OCI-LY7 (cell line): ENCODE results near the gene HNRNPU. TPM values are rescaled to one million over a fixed set of nuclear protein-coding genes. Genes with fewer than 3 reads are reported as not detected.

Experiments
- BruUV-seq: library from RNA; stranded (reverse); fragments of 400-500 nt; replicated peaks from 2 replicates; lab custom pipeline; 2021; lab: Mats Ljungman, UMichigan
- CTCF ChIA-PET: fragments of 300-600 bp; sonication (Branson Sonifier 250); formaldehyde crosslinking; loops from one replicate; lab custom pipeline; 2022; ENCODE audit warnings: antibody characterized with exemption; ENCODE audit not compliant: unreplicated experiment; lab: Charles Lee
- POLR2A ChIA-PET: fragments of 300-600 bp; sonication (Branson Sonifier 250); formaldehyde crosslinking; loops from one replicate; lab custom pipeline; 2022; ENCODE audit warnings: antibody characterized with exemption; lab: Charles Lee
- DNase-seq: peaks from one replicate; pipeline ENCODE4 v3.0.0-alpha.2; 2015; ENCODE audit warnings: low spot score
- H2AFZ ChIP-seq: fragments of 200-600 bp; sonication (generic), shearing (Covaris generic); 2 replicates; pipeline ENCODE4 v1.6.1; 2014; ENCODE audit warnings: mild to moderate bottlenecking, antibody characterized with exemption, low read length, moderate library complexity
- H3K27ac ChIP-seq: fragments of 200-600 bp; sonication (generic); 2 replicates; pipeline ENCODE4 v1.5.1; 2014; ENCODE audit warnings: mixed run types, low read depth, mild to moderate bottlenecking, moderate library complexity, low read length, inconsistent platforms; ENCODE audit not compliant: poor library complexity, severe bottlenecking
- H3K36me3 ChIP-seq: fragments of 200-600 bp; sonication (generic); 2 replicates; pipeline ENCODE4 v1.6.1; 2014; ENCODE audit warnings: mild to moderate bottlenecking, antibody characterized with exemption, low read length, moderate library complexity, mixed read lengths; ENCODE audit not compliant: insufficient read depth
- H3K4me1 ChIP-seq: fragments of 200-600 bp; sonication (generic); 2 replicates; pipeline ENCODE4 v1.5.1; 2014; ENCODE audit warnings: mild to moderate bottlenecking, low read length; ENCODE audit not compliant: insufficient read depth, poor library complexity, severe bottlenecking
- H3K4me2 ChIP-seq: fragments of 200-600 bp; sonication (generic); 2 replicates; pipeline ENCODE4 v1.6.1; 2014; ENCODE audit warnings: mild to moderate bottlenecking, low read length
- H3K4me3 ChIP-seq: fragments of 200-600 bp; sonication (generic); 2 replicates; pipeline ENCODE4 v1.5.1; 2014; ENCODE audit warnings: mild to moderate bottlenecking, low read depth, low read length; ENCODE audit not compliant: poor library complexity, severe bottlenecking
- H3K79me2 ChIP-seq: fragments of 200-600 bp; sonication (generic); 2 replicates; pipeline ENCODE4 v1.6.1; 2016; ENCODE audit warnings: low read depth, mild to moderate bottlenecking, low read length, moderate library complexity, mixed read lengths; ENCODE audit not compliant: insufficient read depth
- H3K9me2 ChIP-seq: fragments of 200-600 bp; sonication (generic); 2 replicates; pipeline ENCODE4 v1.6.1; 2016; ENCODE audit warnings: mild to moderate bottlenecking, low read length, mixed read lengths; ENCODE audit not compliant: insufficient read depth
- H3K9me3 ChIP-seq: fragments of 200-600 bp; sonication (generic); 2 replicates; pipeline ENCODE4 v1.6.1; 2014; ENCODE audit warnings: mild to moderate bottlenecking, mixed run types, low read length, mixed read lengths
- H4K20me1 ChIP-seq: fragments of 200-600 bp; sonication (generic); 2 replicates; pipeline ENCODE4 v1.6.1; 2014; ENCODE audit warnings: mild to moderate bottlenecking, antibody characterized with exemption, low read length, moderate library complexity, mixed read lengths; ENCODE audit not compliant: insufficient read depth
- EZH2phosphoT487 ChIP-seq: fragments of 200-600 bp; sonication (generic); IDR thresholded peaks from 2 replicates; pipeline ENCODE4 v1.6.1; 2018; ENCODE audit warnings: low read depth, borderline replicate concordance, mild to moderate bottlenecking, mixed run types, antibody characterized with exemption, low read length, moderate library complexity, mixed read lengths
- intact Hi-C: fragments of 100-400 bp; cut with micrococcal nuclease; formaldehyde crosslinking; loops from one replicate; pipeline ENCODE4 v1.10.0; 2022; ENCODE audit not compliant: unreplicated experiment
- total RNA-seq, 2 experiments: library from RNA; depleted of rRNA in 1 of 2; stranded (reverse); fragments of >200 nt in 1 of 2; shearing (Covaris generic) in 1 of 2; gene quantifications; 2 replicates each; pipeline ENCODE4 v1.2.3, GENCODE V29; 2014 to 2022
- TF ChIP-seq, protein P1 (sequence below): fragments of 200-600 bp; sonication (generic); conservative IDR thresholded peaks from 2 replicates; pipeline ENCODE4 v1.5.1; 2014; ENCODE audit warnings: mild to moderate bottlenecking, antibody characterized with exemption, low read length, moderate library complexity, mixed read lengths

The HNRNPU gene
- total RNA-seq, 2 experiments from 2014 or later, result 426 to 650 TPM

DNA sequence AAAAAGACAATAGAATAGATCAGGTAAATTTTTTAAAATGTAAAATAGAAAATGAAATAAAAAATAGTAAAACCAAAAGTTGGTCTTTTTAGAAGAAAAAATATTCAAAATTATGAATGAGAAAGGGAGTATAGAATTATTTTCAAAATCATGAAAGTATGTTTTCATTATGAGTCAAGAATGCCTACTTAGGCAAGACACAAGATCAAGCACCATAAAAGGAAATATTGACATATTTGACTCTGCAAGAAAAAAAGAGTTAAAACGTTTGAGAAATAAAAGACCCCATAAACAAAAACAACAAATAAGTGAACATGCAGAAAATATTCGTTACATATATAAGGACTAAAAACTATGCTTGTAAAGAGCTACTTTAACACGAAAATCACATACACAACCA lies 33.7 kb downstream of the HNRNPU start:
- Histone ChIP-seq H2AFZ (peak overlapping the region; percentile 77; the same call in 1 of the 2 replicates), H3K4me1 (peaks cover 39% of the 10 kb centered on the region), H3K4me3 (no peak overlapping the region), H3K9me2 (no peaks in the 10 kb centered on the region), H3K9me3 (no peaks in the 10 kb centered on the region), H3K36me3 (no peaks in the 10 kb centered on the region), H3K4me2 (peak overlapping the region; percentile 26; the same call in 1 of the 2 replicates), H3K79me2 (peaks cover under 1% of the 10 kb centered on the region; the same call in 1 of the 2 replicates), H4K20me1 (no peaks in the 10 kb centered on the region), H3K27ac (peak overlapping the region; percentile 30)
- CTCF ChIA-PET, result interaction anchor here (0.7 kb wide), 1 partner anchor 27 kb away, joined by 5 read pairs; no protein-coding TSS in a partner anchor
- DNase-seq, result no peak
- intact Hi-C loops, result loop anchor here (10.0 kb wide), 1 partner anchor 974 kb away; no protein-coding TSS in a partner anchor
- TF ChIP-seq, protein P1, sequence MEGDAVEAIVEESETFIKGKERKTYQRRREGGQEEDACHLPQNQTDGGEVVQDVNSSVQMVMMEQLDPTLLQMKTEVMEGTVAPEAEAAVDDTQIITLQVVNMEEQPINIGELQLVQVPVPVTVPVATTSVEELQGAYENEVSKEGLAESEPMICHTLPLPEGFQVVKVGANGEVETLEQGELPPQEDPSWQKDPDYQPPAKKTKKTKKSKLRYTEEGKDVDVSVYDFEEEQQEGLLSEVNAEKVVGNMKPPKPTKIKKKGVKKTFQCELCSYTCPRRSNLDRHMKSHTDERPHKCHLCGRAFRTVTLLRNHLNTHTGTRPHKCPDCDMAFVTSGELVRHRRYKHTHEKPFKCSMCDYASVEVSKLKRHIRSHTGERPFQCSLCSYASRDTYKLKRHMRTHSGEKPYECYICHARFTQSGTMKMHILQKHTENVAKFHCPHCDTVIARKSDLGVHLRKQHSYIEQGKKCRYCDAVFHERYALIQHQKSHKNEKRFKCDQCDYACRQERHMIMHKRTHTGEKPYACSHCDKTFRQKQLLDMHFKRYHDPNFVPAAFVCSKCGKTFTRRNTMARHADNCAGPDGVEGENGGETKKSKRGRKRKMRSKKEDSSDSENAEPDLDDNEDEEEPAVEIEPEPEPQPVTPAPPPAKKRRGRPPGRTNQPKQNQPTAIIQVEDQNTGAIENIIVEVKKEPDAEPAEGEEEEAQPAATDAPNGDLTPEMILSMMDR, result no peak
- no peak for TF ChIP-seq EZH2phosphoT487
- no TSS peak for BruUV-seq
- POLR2A ChIA-PET, result interaction anchor here (0.5 to 1.9 kb wide), 9 partner anchors 15 to 191 kb away, joined by 3 to 8 read pairs (median 3); partner anchors contain the start of gene HNRNPU

DNA sequence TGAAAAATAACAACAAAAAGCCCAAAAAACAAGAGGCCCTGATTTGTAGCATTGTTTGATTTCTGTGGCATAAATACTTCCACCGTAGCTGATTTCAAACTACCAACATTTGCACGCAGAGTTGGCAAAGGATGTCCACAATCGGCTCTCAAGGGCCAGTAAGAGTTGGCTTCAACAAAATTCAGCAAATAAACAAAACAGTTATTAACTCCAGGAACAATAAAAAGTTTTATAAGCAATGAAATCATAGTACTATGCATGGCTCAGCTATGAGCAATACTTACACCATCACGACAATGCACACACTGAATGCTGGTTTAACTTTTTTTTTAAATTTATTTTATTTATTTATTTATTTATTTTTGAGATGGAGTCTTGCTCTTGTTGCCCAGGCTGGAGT lies 37.6 kb downstream of the HNRNPU start:
- Histone ChIP-seq H3K27ac (no peak overlapping the region), H3K36me3 (no peaks in the 10 kb centered on the region), H3K4me2 (no peak overlapping the region), H4K20me1 (no peaks in the 10 kb centered on the region), H3K9me2 (no peaks in the 10 kb centered on the region), H3K4me1 (peaks cover 12% of the 10 kb centered on the region), H3K79me2 (no peaks in the 10 kb centered on the region), H2AFZ (no peak overlapping the region), H3K9me3 (no peaks in the 10 kb centered on the region), H3K4me3 (no peak overlapping the region)
- TF ChIP-seq EZH2phosphoT487, result no peak
- TF ChIP-seq, protein P1, result no peak
- DNase-seq, result no peak
- intact Hi-C loops, result no loop called here
- POLR2A ChIA-PET, result no interaction called here
- CTCF ChIA-PET, result no interaction called here
- no TSS peak for BruUV-seq

DNA sequence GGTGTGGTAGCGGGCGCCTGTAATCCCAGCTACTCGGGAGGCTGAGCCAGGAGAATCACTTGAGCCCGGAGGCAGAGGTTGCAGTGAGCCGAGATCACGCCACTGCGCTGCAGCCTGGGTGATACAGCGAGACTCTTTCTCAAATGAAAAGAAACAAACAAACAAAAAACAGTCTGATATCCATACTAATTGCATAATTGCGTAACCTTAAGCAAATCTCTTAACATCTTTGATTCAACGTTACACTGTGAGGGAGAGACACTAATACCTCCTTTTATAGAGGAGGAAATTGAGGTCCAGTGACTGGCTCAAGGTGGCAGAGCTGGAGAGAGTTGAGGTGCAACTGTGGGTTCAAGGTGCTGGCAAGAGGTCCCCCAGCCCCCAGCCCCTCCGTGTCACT lies 41.5 kb downstream of the HNRNPU start:
- H3K9me3 ChIP-seq, result no peaks in the 10 kb centered on the region
- intact Hi-C loops, result no loop called here
- DNase-seq, result no peak
- no peak overlapping the region for H3K27ac ChIP-seq
- no peak overlapping the region for H3K4me2 ChIP-seq
- H3K36me3 ChIP-seq, result no peaks in the 10 kb centered on the region
- H3K9me2 ChIP-seq, result no peaks in the 10 kb centered on the region
- no peaks in the 10 kb centered on the region for H4K20me1 ChIP-seq
- no TSS peak for BruUV-seq
- TF ChIP-seq, protein P1, result no peak
- TF ChIP-seq EZH2phosphoT487, result no peak
- H3K79me2 ChIP-seq, result no peaks in the 10 kb centered on the region
- ChIA-PET CTCF (no interaction called here), POLR2A (no interaction called here)
- H3K4me3 ChIP-seq, result no peak overlapping the region
- H3K4me1 ChIP-seq, result no peaks in the 10 kb centered on the region
- H2AFZ ChIP-seq, result no peak overlapping the region
